Measurements from ENCODE around the gene GDF10.

Gene GDF10

DNA sequence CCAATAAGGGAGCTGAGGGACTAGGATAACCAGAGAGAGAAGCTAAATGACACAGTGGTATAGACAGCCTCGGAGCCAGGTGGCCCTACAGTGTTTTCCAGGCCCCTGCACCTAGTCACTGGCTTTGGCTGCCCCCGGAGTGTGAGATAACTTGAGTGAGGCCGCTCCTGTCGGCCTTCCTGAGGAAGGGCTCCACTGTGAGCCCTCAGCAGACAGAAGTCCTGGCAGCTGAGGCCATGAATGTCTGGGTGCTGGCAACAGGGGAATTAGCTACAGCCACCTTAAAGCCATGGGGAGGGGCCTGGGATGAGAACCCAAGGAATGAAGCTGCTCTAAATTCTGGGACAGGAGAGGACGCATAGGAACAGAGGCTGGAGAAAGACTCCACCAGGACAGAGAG is 4.6 kb upstream of the GDF10 start:
- DNase-seq, result no peak

DNA sequence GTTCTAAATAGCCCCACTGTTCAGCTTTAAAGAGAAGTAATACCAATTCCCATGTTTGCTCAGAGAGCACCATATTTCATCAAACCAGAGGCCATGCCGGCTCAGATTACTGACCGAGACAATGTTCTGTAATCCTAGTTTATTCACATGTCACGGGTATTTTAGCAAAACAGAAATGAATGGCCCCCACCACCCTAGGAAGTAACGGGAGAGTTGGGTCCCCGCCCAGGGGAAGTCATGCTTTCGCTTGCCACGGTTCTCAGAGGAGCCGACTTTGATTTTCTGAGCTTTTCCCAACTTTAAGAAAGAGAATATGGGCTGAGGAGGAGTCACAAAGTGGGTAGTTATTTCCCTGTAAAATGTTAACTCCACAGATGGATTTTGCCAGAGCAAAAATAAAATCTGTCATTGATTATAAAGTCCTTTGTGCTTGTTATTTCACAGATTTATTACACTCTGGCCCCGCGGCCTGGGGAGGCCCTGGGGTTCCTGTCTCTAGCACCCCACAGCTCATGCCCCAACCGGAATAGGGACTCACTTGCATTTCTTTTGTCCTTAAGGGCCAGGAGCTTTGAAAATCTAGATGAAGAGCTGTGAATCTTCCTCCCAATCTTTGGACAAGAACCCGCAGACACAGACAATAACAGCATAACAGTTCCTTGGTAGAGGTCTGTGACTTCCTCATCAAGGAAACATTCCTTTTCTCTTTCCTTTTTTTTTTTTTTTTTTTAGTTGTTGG is 3.7 kb upstream of the GDF10 start:
- DNase-seq, result no peak

DNA sequence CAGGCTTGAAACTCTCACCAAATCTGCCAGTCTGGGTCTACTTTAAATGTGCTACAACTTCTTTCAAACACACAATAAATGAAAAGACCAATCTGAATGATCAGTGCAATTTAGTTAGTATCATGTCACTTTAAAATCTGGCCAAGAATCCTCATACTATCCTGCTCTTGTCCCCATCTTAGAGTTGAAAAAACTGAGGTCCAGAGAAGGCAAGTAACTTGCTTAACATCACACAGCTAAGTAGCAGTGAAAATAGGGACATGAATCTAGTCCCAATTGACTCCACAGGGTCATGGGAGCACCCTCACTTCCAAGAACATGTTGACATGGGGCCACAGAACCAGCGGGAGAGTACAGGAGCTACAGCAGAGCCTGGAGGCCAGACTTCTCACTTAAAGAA is 3.1 kb upstream of the GDF10 start:
- DNase-seq, result no peak

DNA sequence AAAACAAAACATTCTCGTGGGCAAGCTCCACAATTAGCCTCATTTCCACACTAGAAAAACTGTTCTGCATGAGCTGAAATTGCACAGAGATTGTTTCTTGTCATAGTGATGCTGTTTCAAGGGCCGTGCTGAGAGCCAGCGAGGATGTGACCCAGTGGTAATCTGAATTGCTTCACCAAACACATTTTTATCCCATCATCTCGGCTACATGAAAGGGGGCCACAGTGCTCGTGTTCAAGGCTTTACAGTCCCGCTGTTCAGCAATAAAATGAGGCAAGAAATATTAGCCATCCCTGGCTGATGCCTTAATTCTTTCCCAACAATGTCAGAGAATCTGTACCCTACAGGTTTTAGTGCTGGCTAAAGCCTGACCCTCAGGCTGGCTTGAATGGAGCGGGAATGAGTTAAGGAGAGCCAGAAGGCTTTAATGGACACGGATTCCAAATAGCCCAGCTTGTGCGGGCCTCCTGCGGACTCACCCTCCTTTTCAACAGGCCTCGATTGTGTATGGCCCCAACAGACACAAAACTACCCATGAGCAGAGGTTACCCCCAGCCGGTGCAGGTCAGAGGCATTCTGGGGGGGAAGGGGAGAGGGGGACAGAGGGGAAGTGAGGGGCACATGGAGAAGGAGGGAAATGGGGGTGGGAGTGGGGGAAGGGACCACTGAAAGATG is 2.0 kb upstream of the GDF10 start:
- DNase-seq, result no peak

DNA sequence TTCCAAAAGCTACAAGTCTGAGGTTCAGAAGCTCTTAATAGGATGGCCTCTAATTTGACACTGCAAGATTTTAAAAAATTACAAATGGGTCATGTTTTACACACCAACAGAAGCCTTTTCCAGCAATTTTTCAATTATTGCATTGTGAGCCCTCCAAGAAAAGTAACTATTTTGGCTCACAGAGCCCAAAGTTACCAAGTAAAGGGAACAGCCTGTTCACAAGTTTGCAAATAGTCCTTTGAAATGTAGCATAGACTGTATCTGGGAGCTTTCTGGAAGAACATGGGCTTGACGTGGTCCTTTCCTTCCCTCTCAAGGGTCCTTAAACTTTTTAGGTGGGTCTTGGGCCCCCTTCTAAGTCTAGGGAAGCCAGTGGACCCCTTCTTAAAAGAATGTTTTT is 1.3 kb upstream of the GDF10 start:
- no peak for DNase-seq

DNA sequence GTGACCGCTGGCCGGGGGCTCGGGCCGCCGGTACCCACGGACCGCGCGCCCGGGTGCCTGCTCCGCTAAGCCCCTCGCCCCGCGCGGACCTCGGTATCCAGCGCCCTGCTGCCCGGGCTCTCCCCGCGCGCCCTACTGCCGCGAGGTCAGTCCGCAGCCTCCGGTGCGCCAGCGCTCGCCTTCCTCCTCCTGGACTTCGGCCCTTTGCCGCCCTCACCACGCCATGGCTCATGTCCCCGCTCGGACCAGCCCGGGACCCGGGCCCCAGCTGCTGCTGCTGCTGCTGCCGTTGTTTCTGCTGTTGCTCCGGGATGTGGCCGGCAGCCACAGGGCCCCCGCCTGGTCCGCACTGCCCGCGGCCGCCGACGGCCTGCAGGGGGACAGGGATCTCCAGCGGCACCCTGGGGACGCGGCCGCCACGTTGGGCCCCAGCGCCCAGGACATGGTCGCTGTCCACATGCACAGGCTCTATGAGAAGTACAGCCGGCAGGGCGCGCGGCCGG is 483 bp downstream of the GDF10 start:
- DNase-seq, result no peak

DNA sequence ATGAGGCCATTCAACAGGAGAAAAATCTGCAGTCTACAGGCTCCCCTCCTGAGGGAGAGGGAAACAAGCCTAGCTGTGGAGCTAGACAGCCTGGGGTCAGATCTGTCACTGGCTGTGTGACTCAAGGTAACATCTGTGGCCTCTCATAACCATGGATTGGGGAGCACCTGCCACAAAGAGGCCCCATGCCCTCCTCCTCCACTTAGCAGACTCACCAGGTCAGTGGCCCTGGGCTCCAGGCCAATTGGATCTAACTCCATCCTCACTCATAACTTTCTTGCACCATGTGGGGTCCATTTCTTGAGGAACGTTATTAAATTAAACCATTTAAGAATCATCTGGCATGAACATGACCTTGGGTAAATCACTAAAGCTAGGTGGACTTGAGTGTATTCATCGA is 1.8 kb downstream of the GDF10 start:
- no peak for DNase-seq

DNA sequence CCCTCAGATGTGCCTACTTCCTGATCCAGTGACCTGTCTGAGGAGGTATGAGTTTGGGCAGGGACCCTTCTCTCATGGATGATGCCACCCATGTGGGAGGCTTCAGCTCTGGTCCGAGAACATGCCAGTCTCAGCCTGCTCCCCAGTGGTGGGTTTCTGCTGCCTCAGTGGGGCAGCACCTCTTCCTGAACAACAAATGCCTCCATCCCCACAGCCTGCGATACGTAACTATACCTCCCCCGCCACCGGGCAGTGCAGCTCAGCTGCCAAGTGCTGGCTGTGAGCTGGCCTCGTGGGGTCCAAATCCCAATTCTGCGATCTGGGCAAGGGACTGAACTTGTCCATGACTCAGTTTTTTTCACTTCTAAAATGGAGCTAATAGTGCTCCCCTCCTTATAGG is 3.1 kb downstream of the GDF10 start:
- no peak for DNase-seq

DNA sequence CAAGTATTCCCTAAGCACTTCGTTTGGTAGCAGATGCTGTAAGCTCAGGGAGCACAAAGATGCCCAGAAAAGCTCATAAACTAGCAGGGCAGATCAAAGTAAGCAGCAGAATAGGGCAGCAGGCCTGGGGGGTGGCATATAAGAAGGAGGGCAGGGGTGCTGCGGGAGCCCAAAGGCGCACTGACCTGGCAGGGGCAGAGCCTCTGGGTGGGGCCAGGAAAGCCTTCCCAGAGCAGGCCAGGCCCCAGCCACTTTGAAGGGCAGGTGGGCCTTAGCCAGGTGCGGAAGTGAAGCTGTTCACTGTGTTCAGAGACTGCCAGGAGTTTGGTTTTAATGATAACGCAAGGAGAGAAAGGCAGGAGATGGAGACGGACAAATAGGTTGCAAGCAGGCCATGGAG is 3.9 kb downstream of the GDF10 start:
- no peak for DNase-seq

DNA sequence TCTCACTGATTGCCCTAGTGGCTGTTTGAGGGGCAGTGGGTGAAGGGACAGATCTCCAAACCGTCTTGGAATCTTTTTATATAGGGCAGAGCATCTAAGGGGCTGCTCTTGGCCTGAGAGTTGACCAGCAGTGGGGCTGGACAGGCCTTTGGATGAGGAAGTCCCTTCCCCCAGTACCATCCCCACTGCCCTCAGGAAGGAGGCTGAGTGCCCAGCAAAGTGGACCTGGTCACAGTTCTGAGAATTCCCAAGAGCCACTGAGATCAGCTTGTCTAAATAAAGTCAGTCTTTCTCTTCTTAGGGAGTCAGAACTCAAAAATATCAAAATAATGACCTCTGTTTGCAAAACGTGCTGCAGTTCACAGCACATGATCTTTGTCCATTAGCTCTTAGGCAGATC is 5.6 kb downstream of the GDF10 start:
- no peak for DNase-seq

DNA sequence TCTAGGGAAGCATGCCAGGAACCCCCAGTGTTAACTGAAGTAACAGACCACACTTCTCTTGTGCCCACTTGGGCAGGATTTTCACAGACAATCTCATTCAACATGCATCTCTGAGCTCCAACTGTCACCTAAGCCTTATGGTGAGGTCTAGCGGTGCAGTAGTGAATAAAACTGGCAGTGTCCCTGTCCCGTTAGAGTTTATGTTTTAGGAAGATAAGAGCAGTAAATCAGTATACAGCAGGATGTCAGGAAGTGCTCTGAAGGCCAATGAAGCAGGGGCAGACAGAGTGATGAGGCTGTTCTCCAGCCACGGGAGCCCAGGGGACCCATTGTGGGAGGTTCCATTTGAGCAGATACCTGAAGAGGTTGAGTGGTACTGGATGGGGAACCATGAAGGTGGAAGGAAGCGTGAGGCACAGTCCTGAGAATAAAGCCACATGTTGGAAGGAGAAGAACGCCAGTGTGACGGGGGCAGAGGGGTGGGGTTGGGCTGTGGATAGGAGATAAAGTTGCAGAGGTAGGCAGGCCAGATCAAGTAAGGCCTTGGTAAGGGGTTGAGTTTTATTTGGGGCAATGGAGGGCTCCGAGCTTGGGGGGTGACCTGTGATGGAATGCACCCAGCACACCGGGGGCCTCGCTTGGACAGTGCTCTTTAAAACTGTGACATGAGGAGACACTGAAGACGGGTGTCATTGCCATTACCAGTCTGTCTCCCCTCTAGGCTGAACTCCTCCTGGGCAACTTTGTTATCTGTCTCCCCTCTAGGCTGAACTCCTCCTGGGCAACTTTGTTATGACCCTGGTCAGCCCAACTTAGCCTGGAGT is 6.6 kb downstream of the GDF10 start:
- no peak for DNase-seq

DNA sequence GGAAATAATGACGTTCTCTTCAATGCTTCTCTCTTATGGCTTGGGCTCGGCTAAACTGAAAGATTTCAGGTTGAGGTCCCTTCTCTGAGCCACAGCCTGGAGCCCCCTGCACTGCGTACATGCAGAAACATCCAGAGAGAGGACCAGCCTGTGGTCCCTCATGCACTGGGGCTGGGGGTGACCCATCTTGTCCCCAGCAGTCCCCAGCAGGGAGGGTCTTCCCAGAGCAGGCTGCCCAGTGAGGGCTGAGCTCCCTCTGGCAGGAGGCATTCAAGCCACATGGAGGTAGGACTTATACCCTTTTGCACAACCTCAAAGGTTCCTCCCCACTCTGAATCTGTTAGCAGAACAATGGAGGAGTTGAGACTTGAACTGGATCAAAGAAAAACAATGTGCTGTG is 7.4 kb downstream of the GDF10 start:
- DNase-seq, result no peak

DNA sequence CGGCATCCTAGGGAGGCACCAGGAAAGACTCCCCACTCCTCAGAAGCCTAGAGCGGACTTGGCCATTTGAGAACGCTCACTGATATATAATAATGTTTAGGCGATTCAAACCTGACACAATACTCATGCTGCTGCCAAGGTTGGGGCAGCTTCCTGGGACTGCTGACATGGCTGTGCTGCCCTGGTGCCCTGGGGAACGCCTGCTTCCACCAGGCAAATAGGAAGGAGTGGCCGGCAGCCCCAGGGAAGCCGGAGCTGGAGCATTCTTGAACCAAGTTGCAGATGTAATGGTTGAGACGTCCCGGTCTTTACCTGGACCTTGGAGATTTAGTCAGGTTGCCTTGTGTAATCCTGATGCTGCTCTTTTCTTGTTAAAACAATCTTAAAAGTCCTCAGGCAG is 8.8 kb downstream of the GDF10 start:
- no peak for DNase-seq

DNA sequence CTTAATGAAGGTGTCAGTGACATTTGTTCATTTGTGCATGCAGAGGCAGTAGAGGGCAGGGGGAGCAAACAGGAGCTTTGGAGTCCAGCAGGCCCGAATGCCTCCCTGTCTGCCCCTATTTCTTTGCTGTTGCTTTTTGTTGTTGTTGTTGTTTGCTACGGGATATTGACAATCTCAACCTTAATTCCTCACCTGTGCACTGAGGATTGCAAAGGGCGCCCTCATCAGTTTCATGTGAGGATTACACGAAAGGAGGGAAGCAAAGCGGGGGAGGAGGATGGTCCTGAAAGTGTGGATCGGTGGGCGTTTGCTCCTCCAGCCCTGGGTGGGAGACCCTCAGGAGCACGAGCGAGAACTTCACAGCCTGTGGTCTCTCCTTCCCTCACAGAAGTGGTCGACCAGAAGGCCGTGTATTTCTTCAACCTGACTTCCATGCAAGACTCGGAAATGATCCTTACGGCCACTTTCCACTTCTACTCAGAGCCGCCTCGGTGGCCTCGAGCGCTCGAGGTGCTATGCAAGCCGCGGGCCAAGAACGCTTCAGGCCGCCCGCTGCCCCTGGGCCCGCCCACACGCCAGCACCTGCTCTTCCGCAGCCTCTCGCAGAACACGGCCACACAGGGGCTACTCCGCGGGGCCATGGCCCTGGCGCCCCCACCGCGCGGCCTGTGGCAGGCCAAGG is 9.6 kb downstream of the GDF10 start:
- no peak for DNase-seq

DNA sequence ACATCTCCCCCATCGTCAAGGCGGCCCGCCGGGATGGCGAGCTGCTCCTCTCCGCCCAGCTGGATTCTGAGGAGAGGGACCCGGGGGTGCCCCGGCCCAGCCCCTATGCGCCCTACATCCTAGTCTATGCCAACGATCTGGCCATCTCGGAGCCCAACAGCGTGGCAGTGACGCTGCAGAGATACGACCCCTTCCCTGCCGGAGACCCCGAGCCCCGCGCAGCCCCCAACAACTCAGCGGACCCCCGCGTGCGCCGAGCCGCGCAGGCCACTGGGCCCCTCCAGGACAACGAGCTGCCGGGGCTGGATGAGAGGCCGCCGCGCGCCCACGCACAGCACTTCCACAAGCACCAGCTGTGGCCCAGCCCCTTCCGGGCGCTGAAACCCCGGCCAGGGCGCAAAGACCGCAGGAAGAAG is 10.1 kb downstream of the GDF10 start:
- no peak for DNase-seq

DNA sequence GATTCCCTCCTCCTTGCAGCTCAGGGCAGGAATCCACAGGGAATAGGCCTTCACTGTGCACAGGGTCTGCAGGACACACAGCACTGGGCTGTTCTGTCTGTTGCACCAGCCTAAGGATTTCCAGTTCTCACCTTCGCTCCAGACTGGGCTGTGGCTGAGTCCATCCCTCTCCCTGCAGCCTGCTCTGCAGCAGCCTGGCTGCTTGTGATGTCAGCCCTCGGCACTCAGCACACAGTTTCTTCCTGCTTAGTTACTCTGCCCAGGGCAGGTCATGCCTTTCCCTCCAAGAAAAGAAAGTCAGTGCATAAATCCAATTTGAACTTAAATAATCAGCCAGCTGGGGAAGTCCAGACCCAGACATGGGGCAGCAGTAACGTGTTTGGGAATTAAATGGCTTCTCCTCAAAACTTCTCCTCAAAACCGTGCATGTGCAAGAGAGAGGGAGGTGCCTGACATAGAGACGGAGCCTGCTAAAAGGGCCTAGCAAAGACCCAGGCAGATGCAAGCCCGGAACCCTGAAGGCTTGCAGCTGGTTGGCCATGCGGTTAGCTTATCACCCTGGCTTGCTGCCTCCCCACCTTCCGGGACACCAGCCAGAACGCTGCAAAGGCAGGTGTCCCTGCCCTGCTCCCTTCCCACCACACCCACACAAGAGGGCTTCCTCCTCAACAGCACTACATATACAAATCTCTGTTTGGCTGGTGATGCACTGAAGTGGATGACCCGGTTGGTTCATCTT is 11.4 kb downstream of the GDF10 start:
- DNase-seq, result peak; percentile 19

DNA sequence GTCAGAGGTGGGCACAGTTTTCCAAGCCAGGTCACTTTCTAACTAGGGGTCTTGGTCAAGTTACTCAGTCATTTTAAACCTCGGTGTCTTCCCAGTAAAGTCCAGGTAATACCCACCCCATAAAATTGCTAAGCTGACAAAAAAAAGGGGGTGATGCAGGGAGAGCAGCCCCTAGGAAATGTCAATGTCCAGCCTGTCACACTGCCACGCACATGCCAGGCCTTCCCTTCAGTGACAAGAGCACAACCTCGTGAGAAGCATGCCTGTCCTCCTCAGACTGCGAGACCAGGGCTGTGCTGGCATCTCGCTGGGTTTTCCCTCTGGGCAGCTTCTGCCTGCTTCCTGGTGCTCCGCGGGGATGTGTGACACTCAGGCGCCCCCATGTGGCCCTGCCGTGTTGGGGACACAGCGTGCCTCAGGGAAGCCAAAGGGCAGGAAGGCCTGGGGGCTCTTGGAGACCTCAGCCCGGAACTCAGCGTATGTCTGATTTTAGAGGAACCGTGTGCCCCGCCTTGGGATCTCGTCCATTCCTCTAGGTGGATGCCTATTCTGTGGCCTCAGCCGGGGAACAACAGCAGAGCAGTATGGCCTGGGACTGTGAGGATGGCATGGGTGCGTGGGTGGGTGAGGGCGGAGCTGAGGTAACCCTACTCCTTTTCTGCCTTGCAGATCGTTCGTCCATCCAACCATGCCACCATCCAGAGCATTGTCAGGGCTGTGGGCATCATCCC is 12.1 kb downstream of the GDF10 start:
- DNase-seq, result peak; percentile 88

DNA sequence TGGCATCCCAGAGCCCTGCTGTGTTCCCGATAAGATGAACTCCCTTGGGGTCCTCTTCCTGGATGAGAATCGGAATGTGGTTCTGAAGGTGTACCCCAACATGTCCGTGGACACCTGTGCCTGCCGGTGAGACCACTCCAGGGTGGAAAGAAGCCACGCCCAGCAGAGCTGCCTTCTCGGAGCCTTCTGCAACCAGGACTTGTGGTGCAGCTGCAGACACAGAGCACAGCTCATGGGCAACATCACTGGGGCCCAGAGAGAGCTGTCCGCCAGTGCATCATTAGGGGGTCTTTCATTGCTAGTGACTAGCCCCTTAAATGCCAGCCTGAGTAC is 12.6 kb downstream of the GDF10 start:
- DNase-seq, result no peak

DNA sequence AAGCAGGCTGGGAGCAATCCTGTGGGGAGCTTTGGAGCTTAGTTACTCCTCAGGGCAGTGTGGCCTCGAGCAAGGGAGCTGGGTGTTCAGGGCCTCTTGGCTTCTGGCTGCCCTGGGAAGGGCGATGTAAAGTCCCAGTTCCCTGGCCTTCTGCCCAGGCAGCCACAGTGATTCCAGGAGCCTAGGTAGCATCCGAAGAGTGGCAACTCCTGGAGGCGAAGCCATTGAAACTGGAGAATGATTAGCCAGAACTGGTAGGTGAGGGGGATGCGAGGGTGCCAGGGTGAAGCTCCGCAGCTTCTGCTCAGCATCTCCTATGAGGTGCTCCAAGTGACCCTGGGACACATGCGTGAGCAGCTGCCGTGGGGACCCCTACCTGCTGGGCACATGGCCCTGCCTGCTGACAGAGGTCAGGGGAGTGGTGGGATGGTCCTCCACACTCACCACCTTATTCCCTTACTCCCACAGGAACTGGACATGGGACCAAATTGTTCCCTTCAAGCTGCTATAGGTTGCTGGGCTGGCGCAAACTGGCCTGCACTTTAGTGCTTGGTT is 14.5 kb downstream of the GDF10 start:
- DNase-seq, result no peak

DNA sequence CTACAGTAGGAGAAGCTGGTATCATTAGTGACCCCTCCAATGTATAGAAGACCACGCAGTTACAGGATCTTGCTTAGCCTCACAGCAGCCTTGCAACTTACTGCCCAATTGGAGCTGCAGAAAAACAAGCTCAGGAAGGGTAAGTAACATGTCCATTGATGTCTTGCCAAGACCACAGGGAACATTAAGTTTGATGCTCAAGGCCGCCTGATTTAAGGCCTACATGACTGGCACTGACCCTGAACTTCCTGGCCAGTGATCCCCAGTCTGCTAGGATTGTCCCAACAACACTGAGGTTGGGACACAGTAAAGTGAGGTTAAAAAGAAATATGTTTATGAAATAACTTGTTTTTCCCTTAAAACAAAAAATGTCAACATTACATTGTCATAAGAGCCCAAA is 15.4 kb downstream of the GDF10 start:
- no peak for DNase-seq

DNA sequence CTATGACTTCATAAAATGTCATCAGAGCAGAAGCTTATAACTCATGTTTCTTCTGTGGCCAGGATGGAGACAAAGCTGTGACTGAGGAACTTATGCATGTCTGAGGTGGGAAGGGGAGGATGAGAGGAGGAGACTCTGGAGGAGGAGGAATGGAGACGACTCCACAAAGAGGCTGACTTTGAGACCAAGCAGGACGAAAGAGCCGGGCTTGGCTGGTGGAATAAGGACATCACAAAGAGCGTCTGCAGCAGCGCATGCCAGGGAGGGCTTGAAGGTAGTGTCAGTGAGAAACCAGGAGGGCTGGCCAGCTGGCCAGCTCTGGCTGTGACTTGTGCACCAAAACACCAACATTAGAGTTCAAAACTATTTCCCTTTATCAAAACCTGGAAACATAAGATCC is 16.1 kb downstream of the GDF10 start:
- DNase-seq, result no peak

DNA sequence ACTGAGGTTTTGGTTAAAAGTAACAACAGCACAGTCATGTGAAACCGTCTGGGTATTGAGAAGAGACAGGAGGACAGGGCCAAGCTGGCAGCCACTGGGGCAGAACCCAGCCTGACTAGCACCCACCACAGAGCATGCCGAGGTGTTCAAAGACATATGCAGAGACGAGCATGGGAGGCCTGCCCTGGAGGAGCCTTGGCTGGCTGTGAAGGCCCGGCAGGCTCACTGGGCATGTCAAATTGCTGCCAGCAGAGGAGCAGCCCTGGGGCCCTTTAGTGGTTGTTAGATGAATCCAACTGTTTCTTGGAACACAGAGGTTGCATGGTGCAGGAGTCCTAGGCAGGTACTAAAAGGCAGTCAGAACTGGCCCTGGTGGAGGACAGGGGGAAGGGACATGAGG is 17.3 kb downstream of the GDF10 start:
- no peak for DNase-seq

Data from stimulated activated CD4-positive, alpha-beta T cell treated with anti-CD3 and anti-CD28 coated beads, Interleukin-1b, Interleukin-23, amount 100 ng/mL, for 48 hours (primary cell).